Measurements from ENCODE around the gene FCMR. TPM values are rescaled to one million over a fixed set of nuclear protein-coding genes. Genes with fewer than 3 reads are reported as not detected.

The FCMR gene
- polyA plus RNA-seq, 4 donors, result 1.1 to 6.9 (median 2.6) TPM

DNA sequence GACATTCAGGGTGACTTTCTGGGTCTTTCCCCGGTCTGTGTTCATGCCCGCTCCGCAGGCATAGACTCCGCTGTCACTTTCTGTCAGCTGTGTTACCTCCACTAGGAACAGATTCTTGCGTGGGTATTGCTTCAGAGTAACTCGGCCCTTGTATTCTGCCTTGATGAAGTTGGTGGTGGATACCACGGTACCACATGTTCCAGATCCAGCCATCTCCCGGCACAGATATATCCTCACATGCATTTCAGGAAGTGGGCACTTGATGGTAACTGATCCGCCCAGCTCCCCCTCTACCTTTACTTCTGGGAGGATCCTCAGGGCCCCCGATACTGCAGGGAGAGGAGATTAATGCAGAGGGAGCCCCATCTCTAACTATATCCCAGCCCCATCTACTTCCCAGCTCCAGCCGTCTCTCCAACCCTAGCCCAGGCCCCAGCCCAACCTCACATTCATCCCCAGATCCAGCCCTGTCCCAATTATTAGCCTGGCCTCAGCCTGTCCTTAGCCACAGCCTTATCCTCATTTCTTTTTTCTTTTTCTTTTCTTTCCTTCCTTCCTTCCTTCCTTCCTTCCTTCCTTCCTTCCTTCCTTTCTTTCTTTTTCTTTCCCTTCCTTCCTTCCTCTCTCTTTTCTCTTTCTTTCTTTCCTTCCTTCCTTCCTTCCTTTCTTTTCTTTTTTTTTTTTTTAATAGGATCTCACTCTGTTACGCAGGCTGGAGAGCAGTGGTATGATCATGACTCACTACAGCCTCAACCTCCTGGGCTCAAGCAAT is 7.8 kb downstream of the FCMR start:
- WGBS, 3 donors, result 82 to 89% (median 89%) methylated on average over 12 of the region's 12 CpGs
- FAIRE-seq (no peak), DNase-seq (no peak)
- Histone ChIP-seq H3K4me1 (ENCODE audit: control insufficient read depth in 3 of 3, insufficient read depth in 2 of 3, low read depth in 1 of 3, low read length in 2 of 3) (peaks cover 0 to 25% (median 0%) of the 10 kb centered on the region in 3 donors), H3K36me3 (ENCODE audit: control insufficient read depth in 3 of 3, insufficient read depth in 2 of 3, low read depth in 1 of 3, low read length in 3 of 3) (no peaks in the 10 kb centered on the region), H3K27ac (ENCODE audit: low read depth in 1 of 3, low read length in 2 of 3) (no peak overlapping the region), H3K9me3 (ENCODE audit: control insufficient read depth in 2 of 2, insufficient read depth in 1 of 2, low read depth in 1 of 2, low read length in 1 of 2) (no peaks in the 10 kb centered on the region), H3K4me3 (ENCODE audit: low read depth in 1 of 3, low read length in 3 of 3) (no peak overlapping the region), H3K27me3 (ENCODE audit: control insufficient read depth in 3 of 3, insufficient read depth in 3 of 3, low read length in 3 of 3) (peaks cover 0 to under 1% (median 0%) of the 10 kb centered on the region in 3 donors)

DNA sequence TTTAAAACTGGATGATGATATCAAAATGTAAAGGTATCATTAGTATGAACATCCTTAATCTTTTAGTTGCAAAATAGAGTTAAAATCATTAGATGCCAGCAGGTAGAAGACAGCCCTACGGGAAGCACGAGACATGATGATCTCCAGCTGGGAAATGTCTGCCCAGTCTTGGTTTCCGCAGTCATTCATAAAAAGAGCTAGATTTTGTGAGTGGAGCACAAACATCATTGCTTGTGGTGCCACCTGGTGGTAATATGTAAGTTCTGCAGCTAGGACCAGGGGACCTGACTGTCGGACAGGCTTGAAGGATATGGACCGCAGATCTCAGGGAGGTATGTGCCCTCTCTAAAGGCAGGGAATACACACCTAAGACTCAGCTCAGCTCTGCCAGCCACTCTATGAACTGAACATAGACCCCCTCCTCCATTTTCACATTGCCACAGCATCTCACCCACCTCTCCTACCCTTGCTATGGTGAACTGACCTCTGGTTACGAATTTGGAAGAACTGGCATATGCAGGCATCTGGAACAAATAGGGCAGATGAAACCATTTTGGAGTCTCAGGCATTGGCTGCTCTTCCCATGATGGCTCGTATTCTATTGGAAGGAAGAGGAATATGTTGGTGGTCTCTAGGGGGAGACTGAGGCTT is 9.2 kb downstream of the FCMR start:
- Histone ChIP-seq H3K27me3 (ENCODE audit: control insufficient read depth in 3 of 3, insufficient read depth in 3 of 3, low read length in 3 of 3) (peaks cover 0 to 5% (median 0%) of the 10 kb centered on the region in 3 donors), H3K36me3 (ENCODE audit: control insufficient read depth in 3 of 3, insufficient read depth in 2 of 3, low read depth in 1 of 3, low read length in 3 of 3) (no peaks in the 10 kb centered on the region), H3K4me1 (ENCODE audit: control insufficient read depth in 3 of 3, insufficient read depth in 2 of 3, low read depth in 1 of 3, low read length in 2 of 3) (peaks cover 0 to 36% (median 0%) of the 10 kb centered on the region in 3 donors), H3K27ac (ENCODE audit: low read depth in 1 of 3, low read length in 2 of 3) (no peak overlapping the region), H3K4me3 (ENCODE audit: low read depth in 1 of 3, low read length in 3 of 3) (no peak overlapping the region), H3K9me3 (ENCODE audit: control insufficient read depth in 2 of 2, insufficient read depth in 1 of 2, low read depth in 1 of 2, low read length in 1 of 2) (no peaks in the 10 kb centered on the region)
- DNase-seq (peak; percentile 83 to 84), FAIRE-seq (no peak)
- WGBS, 3 donors, result 23 to 28% (median 28%) methylated on average over 7 of the region's 7 CpGs

GRCh38 chr1:206911064-206911663 is 10.6 kb downstream of the FCMR start:
- Histone ChIP-seq H3K27ac (ENCODE audit: low read depth in 1 of 3, low read length in 2 of 3) (no peak overlapping the region), H3K4me1 (ENCODE audit: control insufficient read depth in 3 of 3, insufficient read depth in 2 of 3, low read depth in 1 of 3, low read length in 2 of 3) (peaks cover 0 to 36% (median 0%) of the 10 kb centered on the region in 3 donors), H3K27me3 (ENCODE audit: control insufficient read depth in 3 of 3, insufficient read depth in 3 of 3, low read length in 3 of 3) (peaks cover 0 to 5% (median 0%) of the 10 kb centered on the region in 3 donors), H3K36me3 (ENCODE audit: control insufficient read depth in 3 of 3, insufficient read depth in 2 of 3, low read depth in 1 of 3, low read length in 3 of 3) (peaks cover 0 to 2% (median 0%) of the 10 kb centered on the region in 3 donors), H3K9me3 (ENCODE audit: control insufficient read depth in 2 of 2, insufficient read depth in 1 of 2, low read depth in 1 of 2, low read length in 1 of 2) (no peaks in the 10 kb centered on the region), H3K4me3 (ENCODE audit: low read depth in 1 of 3, low read length in 3 of 3) (no peak overlapping the region)
- WGBS, 3 donors, result 0 to 4% (median 0%) methylated on average over 1 of the region's 1 CpG
- no peak for FAIRE-seq
- DNase-seq, result peak; percentile 65 to 73

GRCh38 chr1:206909883-206910318 is 11.8 kb downstream of the FCMR start:
- H3K4me1 ChIP-seq (ENCODE audit: control insufficient read depth in 3 of 3, insufficient read depth in 2 of 3, low read depth in 1 of 3, low read length in 2 of 3), result peaks cover 0 to 36% (median 0%) of the 10 kb centered on the region in 3 donors
- H3K9me3 ChIP-seq (ENCODE audit: control insufficient read depth in 2 of 2, insufficient read depth in 1 of 2, low read depth in 1 of 2, low read length in 1 of 2), result no peaks in the 10 kb centered on the region
- 15 to 31% (median 27%) methylated on average over 14 of the region's 14 CpGs for WGBS, 3 donors
- no peak for FAIRE-seq
- peaks cover 0 to 5% (median 0%) of the 10 kb centered on the region in 3 donors for H3K27me3 ChIP-seq (ENCODE audit: control insufficient read depth in 3 of 3, insufficient read depth in 3 of 3, low read length in 3 of 3)
- H3K27ac ChIP-seq (ENCODE audit: low read depth in 1 of 3, low read length in 2 of 3), result peak overlapping the region in 1 of 3 donors; percentile 71
- H3K36me3 ChIP-seq (ENCODE audit: control insufficient read depth in 3 of 3, insufficient read depth in 2 of 3, low read depth in 1 of 3, low read length in 3 of 3), result peaks cover 0 to 2% (median 0%) of the 10 kb centered on the region in 3 donors
- peak overlapping the region; percentile 35 to 44 (median 44) for H3K4me3 ChIP-seq (ENCODE audit: low read depth in 1 of 3, low read length in 3 of 3)
- no peak for DNase-seq

DNA sequence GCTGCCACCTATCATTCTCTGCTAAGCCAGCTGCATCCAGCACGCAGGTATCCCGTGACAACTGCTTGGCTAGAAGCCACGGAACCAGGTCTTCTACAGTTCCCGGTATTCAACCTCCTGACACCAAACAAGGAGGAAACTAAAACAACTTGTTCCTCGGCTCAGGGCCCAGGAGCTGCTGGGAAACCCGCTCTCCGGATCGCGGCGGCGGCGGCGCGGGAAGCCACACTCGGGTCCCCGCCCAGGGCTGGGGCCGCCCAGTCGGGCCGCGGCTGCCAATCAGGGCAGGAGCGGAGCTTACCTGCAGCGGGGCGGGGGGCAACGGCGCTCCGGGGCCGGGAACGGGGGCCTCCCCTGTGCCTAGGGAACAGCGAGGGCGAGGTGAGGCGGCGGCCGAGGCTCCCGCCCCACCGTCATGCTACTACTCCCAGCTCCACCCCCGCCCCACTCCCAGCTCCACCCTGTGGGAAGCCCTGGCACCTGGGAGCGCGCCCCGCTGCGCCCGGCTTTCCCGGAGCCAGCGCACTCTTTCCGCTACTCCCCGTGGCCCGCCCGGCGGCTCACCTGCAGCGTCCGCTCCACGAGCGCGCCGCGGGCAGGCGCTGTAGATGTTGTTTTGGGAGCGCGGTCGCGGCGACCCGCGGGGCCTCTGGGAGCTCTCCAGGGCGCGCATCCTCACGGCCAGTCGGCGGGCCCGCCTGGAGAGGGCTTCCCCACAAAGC is 12.4 kb downstream of the FCMR start:
- peaks cover 0 to 5% (median 0%) of the 10 kb centered on the region in 3 donors for H3K27me3 ChIP-seq (ENCODE audit: control insufficient read depth in 3 of 3, insufficient read depth in 3 of 3, low read length in 3 of 3)
- peaks cover 0 to 5% (median 0%) of the 10 kb centered on the region in 3 donors for H3K36me3 ChIP-seq (ENCODE audit: control insufficient read depth in 3 of 3, insufficient read depth in 2 of 3, low read depth in 1 of 3, low read length in 3 of 3)
- no peaks in the 10 kb centered on the region for H3K9me3 ChIP-seq (ENCODE audit: control insufficient read depth in 2 of 2, insufficient read depth in 1 of 2, low read depth in 1 of 2, low read length in 1 of 2)
- H3K27ac ChIP-seq (ENCODE audit: low read depth in 1 of 3, low read length in 2 of 3), result peak overlapping the region in 2 of 3 donors; percentile 52 to 76
- H3K4me1 ChIP-seq (ENCODE audit: control insufficient read depth in 3 of 3, insufficient read depth in 2 of 3, low read depth in 1 of 3, low read length in 2 of 3), result peaks cover 0 to 36% (median 0%) of the 10 kb centered on the region in 3 donors
- FAIRE-seq, result no peak
- H3K4me3 ChIP-seq (ENCODE audit: low read depth in 1 of 3, low read length in 3 of 3), result peak overlapping the region; percentile 35 to 44 (median 44)
- DNase-seq, result peak; percentile 74 to 90
- 1 to 4% (median 2%) methylated on average over 51 to 69 of the region's 69 CpGs for WGBS, 3 donors

DNA sequence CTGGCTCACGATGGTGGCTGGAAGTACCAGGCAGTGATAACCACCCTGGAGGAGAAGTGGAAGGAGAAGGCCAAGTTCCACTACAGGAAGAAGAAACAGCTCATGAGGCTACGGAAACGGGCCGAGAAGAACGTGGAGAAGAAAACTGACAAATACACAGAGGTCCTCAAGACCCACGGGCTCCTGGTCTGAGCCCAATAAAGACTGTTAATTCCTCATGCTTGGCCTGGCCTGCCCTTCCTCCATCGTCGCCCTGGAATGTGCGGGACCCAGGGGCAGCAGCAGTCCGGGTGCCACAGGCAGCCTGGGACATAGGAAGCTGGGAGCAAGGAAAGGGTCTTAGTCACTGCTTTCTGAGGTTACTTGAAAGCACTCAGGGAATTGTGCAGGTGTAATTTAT is 13.7 kb downstream of the FCMR start:
- peaks cover 0 to 5% (median 0%) of the 10 kb centered on the region in 3 donors for H3K27me3 ChIP-seq (ENCODE audit: control insufficient read depth in 3 of 3, insufficient read depth in 3 of 3, low read length in 3 of 3)
- no peak for DNase-seq
- FAIRE-seq, result no peak
- 88 to 91% (median 90%) methylated on average over 10 of the region's 10 CpGs for WGBS, 3 donors
- peaks cover 0 to 35% (median 0%) of the 10 kb centered on the region in 3 donors for H3K4me1 ChIP-seq (ENCODE audit: control insufficient read depth in 3 of 3, insufficient read depth in 2 of 3, low read depth in 1 of 3, low read length in 2 of 3)
- H3K27ac ChIP-seq (ENCODE audit: low read depth in 1 of 3, low read length in 2 of 3), result peak overlapping the region in 1 of 3 donors; percentile 32
- H3K4me3 ChIP-seq (ENCODE audit: low read depth in 1 of 3, low read length in 3 of 3), result no peak overlapping the region
- H3K9me3 ChIP-seq (ENCODE audit: control insufficient read depth in 2 of 2, insufficient read depth in 1 of 2, low read depth in 1 of 2, low read length in 1 of 2), result no peaks in the 10 kb centered on the region
- peaks cover 0 to 5% (median 0%) of the 10 kb centered on the region in 3 donors for H3K36me3 ChIP-seq (ENCODE audit: control insufficient read depth in 3 of 3, insufficient read depth in 2 of 3, low read depth in 1 of 3, low read length in 3 of 3)

DNA sequence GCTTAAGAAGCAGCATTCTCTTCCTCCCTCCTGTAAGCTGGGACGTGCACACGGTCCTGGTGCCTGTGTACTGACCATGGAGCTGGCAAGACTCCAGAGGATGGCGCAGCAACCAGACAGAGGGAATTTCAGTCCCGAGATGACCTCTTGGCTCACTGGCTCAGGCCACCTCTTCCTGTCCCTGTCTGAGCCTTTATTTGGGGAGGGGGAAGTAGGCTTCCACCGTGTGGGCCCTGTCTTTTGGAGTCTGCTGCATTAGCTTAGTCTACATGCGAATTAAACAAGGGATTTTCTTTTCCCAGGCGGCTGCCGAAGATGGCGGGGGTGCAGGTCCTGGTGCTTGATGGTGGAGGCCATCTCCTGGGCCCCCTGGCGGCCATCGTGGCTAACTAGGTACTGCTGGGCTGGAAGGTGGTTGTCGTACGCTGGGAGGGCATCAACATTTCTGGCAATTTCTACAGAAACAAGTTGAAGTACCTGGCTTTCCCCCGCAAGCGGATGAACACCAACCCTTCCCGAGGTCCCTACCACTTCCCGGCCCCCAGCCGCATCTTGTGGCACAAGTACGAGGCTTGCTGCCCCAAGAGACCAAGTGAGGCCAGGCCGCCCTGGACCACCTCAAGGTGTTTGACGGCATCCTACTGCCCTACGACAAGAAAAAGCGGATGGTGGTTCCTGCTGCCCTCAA is 14.3 kb downstream of the FCMR start:
- Histone ChIP-seq H3K27ac (ENCODE audit: low read depth in 1 of 3, low read length in 2 of 3) (no peak overlapping the region), H3K4me3 (ENCODE audit: low read depth in 1 of 3, low read length in 3 of 3) (no peak overlapping the region), H3K4me1 (ENCODE audit: control insufficient read depth in 3 of 3, insufficient read depth in 2 of 3, low read depth in 1 of 3, low read length in 2 of 3) (peaks cover 0 to 31% (median 0%) of the 10 kb centered on the region in 3 donors), H3K27me3 (ENCODE audit: control insufficient read depth in 3 of 3, insufficient read depth in 3 of 3, low read length in 3 of 3) (peaks cover 0 to 5% (median 0%) of the 10 kb centered on the region in 3 donors), H3K9me3 (ENCODE audit: control insufficient read depth in 2 of 2, insufficient read depth in 1 of 2, low read depth in 1 of 2, low read length in 1 of 2) (no peaks in the 10 kb centered on the region), H3K36me3 (ENCODE audit: control insufficient read depth in 3 of 3, insufficient read depth in 2 of 3, low read depth in 1 of 3, low read length in 3 of 3) (peaks cover 0 to 5% (median 0%) of the 10 kb centered on the region in 3 donors)
- FAIRE-seq, result no peak
- WGBS, 3 donors, result 88 to 90% (median 88%) methylated on average over 23 of the region's 23 CpGs
- DNase-seq, result no peak

Measured in small intestine (tissue), 7 donors.